ENCODE results near the gene HLA-G. TPM values are rescaled to one million over a fixed set of nuclear protein-coding genes. Genes with fewer than 3 reads are reported as not detected.
A peak's percentile ranks its signal among the peaks of the same experiment; 100 is the strongest.

Gene HLA-G
- total RNA-seq, 1 donor from 2014 or later = 0.56 TPM

GRCh38 chr6:29792123-29793035 is 35.2 kb upstream of the HLA-G start:
- DNase-seq (ENCODE audit: low spot score in 2 of 2, unreplicated experiment in 2 of 2) = no peak
- H3K9me3 Mint-ChIP-seq = no peaks in the 10 kb centered on the region
- H3K36me3 Mint-ChIP-seq = no peaks in the 10 kb centered on the region
- H3K4me3 Mint-ChIP-seq = peak overlapping the region; percentile 67
- H3K27ac Mint-ChIP-seq = no peak overlapping the region
- peaks cover 90% of the 10 kb centered on the region for H3K27me3 Mint-ChIP-seq (ENCODE audit: low read depth)
- no peak for TF ChIP-seq CTCF (IDR thresholded peaks at IDR 0.05; ENCODE audit: unreplicated experiment)
- peaks cover 10% of the 10 kb centered on the region for H3K4me1 Mint-ChIP-seq

DNA sequence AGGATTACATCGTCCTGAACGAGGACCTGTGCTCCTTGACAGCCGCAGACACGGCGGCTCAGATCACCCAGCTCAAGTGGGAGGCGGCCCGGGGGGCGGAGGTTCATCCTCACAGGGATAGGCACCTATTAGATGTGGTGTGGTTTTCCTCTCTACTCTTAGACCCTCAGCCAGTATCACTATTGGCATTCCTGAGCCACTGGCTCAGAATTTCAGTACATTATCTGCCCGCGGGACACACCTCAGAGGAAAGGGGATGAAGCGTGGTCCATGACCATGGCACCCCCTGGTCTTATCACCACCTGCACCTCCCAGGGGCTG is 34.6 kb upstream of the HLA-G start:
- no peak for DNase-seq (ENCODE audit: low spot score in 2 of 2, unreplicated experiment in 2 of 2)
- Mint-ChIP-seq H3K4me1 (peaks cover 10% of the 10 kb centered on the region), H3K9me3 (no peaks in the 10 kb centered on the region), H3K27ac (no peak overlapping the region), H3K27me3 (ENCODE audit: low read depth) (peaks cover 89% of the 10 kb centered on the region), H3K4me3 (peak overlapping the region; percentile 67), H3K36me3 (no peaks in the 10 kb centered on the region)
- TF ChIP-seq CTCF (IDR thresholded peaks at IDR 0.05; ENCODE audit: unreplicated experiment) = no peak

GRCh38 chr6:29793796-29794195 is 33.8 kb upstream of the HLA-G start:
- Mint-ChIP-seq H3K9me3 (no peaks in the 10 kb centered on the region), H3K27me3 (ENCODE audit: low read depth) (peaks cover 91% of the 10 kb centered on the region), H3K36me3 (no peaks in the 10 kb centered on the region), H3K4me1 (peaks cover 10% of the 10 kb centered on the region), H3K4me3 (no peak overlapping the region), H3K27ac (no peak overlapping the region)
- no peak for TF ChIP-seq CTCF (IDR thresholded peaks at IDR 0.05; ENCODE audit: unreplicated experiment)
- DNase-seq (ENCODE audit: low spot score in 2 of 2, unreplicated experiment in 2 of 2) = no peak

DNA sequence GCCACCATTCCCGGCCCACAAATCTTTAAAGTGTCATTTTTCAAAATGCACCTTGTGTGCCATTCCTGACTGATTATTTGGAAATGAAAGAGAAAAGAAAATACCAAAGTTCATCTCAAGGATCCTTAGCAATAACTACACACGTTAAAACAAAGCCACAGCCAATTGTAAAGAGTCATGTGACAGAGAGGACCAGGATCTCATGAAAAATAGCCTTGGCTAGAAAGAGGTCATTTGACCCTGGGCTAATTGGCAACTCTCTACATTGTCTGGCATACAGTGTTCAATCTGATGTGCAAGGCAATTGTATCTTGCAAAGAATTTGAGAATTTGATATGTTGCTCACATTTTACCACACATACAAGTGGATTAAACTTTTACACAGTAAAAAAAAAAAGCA is 31.6 kb upstream of the HLA-G start:
- Mint-ChIP-seq H3K4me3 (no peak overlapping the region), H3K9me3 (no peaks in the 10 kb centered on the region), H3K4me1 (peaks cover 7% of the 10 kb centered on the region), H3K36me3 (no peaks in the 10 kb centered on the region), H3K27ac (no peak overlapping the region), H3K27me3 (ENCODE audit: low read depth) (peaks cover 83% of the 10 kb centered on the region)
- no peak for TF ChIP-seq CTCF (IDR thresholded peaks at IDR 0.05; ENCODE audit: unreplicated experiment)
- no peak for DNase-seq (ENCODE audit: low spot score in 2 of 2, unreplicated experiment in 2 of 2)

GRCh38 chr6:29797135-29797534 is 30.5 kb upstream of the HLA-G start:
- H3K27me3 Mint-ChIP-seq (ENCODE audit: low read depth) = peaks cover 79% of the 10 kb centered on the region
- H3K36me3 Mint-ChIP-seq = no peaks in the 10 kb centered on the region
- TF ChIP-seq CTCF (IDR thresholded peaks at IDR 0.05; ENCODE audit: unreplicated experiment) = no peak
- H3K9me3 Mint-ChIP-seq = no peaks in the 10 kb centered on the region
- no peak for DNase-seq (ENCODE audit: low spot score in 2 of 2, unreplicated experiment in 2 of 2)
- H3K4me3 Mint-ChIP-seq = no peak overlapping the region
- no peak overlapping the region for H3K27ac Mint-ChIP-seq
- peaks cover 3% of the 10 kb centered on the region for H3K4me1 Mint-ChIP-seq

Measured in mesothelial cell of epicardium (in vitro differentiated cells).